ENCODE results near the gene DNAL4. TPM values are rescaled to one million over a fixed set of nuclear protein-coding genes. Genes with fewer than 3 reads are reported as not detected.

Gene DNAL4
- polyA plus RNA-seq, 3 donors: 39.3 to 43.6 (median 40.4) TPM

- no peak for DNase-seq
Measured at GRCh38 chr22:38742176-38742942, 51.6 kb downstream of the DNAL4 start.

- no peak for DNase-seq
Measured at GRCh38 chr22:38741576-38741975, 52.4 kb downstream of the DNAL4 start.

GRCh38 chr22:38741166-38741565 is 52.8 kb downstream of the DNAL4 start:
- no peak for DNase-seq

DNA sequence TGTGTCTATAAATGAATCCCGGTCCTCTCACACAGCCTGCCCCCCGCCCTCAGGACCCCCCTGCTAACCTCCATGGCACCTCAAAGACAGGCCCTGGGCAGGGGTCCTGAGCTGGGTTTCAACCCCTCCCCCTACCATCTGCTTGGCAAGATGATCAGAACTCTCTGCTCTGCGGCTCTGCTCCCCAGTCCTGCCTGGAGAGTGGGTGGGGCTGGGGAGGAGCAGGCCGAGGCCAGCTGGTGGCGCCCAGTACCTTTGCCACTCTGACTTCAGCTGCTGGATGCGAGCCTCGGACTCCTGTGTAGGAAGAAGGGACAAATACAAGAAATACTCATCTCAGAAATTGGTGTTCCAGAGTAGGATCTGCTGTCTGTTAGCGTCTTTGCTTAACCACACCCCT is 53.2 kb downstream of the DNAL4 start:
- no peak for DNase-seq

DNA sequence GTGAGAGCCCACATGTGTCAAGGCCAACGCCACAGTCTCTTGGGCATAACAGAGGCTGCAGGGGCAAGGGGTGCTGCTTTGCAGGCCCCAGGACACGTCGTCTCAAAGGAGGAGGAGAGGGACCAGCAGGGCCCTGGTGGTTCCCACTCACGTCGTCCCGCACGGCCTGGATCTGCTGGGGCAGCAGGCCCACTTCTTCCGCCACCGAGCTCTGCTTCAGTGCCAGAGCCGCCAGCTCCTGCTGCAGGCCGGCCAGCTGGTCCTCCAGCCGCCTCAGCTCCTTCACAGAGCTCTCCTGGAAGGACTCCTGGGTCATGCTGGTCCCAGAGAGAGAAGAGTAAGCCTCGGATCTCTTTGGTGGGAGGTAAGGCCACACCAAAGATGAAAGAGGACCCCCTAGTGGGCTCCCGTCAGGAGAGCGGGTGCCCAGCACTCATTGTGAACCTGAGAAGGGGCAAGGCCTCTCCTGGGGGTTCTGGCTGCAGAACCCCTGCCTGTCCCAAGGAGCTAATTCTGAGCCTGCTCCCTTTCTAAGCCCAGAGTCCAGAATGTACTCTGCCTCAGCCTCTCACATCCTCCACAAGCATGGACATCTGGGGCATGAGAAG is 53.7 kb downstream of the DNAL4 start:
- DNase-seq: no peak

DNA sequence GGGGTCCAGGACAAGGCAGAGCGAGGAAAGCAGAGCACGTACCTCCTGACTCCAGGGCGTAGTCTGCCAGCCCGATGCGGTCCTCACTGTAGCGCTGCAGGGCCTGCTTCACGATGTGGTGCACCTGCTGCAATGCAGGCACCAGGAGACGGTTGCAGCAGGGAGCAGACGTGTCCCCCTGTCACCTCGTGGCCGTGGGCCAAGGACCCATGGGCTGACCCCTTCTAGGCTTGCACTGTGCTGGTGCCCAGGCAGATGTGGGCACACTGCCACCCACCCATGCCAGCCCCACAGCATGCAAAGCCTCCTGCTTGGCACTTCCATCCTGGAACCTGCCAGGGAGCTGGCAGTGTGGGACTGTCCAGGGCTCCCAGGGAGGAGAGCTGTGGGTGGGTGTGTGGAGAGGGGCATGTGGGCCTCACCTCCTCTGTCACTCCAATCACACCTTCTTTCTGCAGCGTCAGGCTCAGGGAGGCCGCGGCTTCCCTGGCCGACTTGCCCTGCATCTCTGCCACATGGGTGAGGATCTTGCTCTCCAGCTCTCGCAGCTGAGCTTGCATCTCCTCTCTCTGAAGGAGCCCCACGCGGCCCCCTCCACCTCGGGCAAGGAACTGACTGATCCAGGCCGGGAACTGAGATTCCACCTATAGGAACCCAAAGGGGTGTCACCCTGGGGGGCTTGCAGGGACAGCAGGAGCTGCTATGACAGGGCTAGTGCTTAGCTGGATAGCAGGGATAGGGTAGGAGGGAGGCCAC is 54.5 kb downstream of the DNAL4 start:
- no peak for DNase-seq

GRCh38 chr22:38738475-38739070 is 55.4 kb downstream of the DNAL4 start:
- no peak for DNase-seq

- DNase-seq: no peak
Measured at GRCh38 chr22:38737302-38738060, 56.5 kb downstream of the DNAL4 start.

- DNase-seq: no peak
Measured at GRCh38 chr22:38736257-38736570, 57.7 kb downstream of the DNAL4 start.

DNA sequence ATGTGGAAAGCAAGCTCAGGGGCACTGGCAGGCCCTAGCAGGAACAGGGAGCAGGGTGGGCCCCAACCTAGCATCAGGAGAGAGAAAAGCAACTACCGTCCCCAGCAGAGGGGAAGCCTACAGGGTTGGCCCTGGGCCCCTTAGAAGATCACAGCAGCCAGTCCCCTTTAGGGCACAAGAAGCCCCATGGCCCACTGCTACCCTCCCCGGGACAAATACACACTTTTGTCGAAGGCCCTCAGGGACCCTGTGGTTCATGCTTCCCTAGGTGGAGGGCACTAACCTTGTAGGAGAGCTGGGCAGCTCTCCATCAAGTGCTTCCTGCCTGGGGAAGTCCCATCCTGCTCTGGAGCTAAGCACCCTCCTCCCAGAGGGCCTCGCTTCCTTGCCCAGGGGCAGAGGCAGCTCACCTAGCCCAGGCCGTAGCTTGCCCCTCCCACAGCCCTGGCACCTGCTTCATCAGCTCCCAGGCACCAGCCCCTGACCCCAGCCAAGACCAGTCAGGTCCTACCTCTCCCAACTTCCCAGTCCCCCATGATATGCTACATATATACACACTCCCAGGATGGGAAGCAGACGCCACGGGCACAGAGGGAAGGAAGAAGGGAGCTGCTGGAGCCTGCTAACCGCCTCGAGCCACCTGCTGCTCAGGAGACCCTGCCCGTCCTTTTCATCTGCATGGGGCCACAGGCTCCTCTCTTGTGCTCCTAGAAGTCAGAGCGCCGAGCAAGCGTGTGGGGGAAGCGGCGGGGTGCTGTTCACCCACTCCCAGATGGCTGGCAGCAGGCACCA is 58.3 kb downstream of the DNAL4 start:
- DNase-seq: no peak

GRCh38 chr22:38735126-38735464 is 58.8 kb downstream of the DNAL4 start:
- no peak for DNase-seq

DNA sequence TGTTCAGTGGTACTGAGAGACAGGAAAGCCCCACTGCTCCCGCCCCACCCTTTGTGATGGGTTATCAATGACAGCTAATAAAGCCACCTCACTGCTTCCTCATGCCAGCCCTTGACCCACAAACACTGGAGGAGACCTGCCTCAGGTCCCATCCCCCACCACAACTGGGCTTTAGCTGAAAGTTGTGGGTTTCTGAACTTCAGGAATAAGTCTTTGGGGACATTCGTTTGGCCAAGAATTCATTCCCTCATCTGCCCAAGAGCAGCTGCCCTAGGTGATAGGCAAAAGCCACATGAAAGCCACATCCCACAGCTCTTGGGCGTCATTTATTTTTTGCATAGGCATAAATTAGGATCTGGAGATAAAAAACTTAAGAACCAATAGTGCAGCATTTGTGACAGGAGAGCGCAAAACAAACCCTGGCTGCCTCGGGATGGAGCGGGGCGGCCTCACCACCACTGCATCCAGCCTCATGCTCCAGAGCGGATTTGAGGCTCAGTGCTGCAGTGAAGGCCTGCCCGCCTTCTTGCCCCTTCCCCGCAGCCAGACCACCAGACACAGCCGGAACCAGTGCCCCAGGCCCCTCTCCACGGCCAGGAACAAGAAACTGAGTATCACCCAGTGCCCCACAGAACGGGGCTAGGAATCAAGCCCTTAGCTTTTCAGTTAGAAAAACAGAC is 59.4 kb downstream of the DNAL4 start:
- no peak for DNase-seq

DNA sequence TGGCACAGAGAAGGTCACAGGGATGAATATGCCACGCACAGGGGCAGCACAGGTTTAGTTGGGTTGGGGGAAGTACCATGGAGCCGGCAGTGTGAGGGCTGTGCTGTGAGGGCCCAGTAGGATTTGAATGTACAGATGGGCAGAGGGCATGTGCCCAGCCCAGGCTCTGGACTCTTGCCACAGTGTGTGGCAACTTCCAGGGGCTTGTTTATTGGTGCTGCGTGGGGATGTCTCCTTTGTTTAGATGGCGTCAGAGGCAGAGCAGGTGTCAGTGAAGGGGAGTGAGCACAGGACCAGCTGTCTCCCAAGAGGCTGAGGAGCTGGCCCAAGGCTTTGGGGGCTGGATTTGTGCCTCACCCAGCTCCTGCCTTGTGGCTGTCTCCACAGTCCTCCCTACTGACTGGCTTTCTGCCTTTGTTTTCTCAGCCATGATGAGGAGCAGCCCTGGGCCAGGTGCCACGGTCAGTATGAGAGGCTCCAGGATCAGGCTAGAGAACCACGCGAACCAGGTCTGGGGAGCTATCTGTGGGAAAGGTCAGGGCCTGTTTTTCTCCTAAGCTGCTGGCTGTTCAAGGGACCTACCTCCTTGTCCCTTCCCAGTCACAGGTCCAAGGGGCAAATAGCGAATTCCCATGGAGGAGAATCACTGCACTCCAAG is 60.1 kb downstream of the DNAL4 start:
- DNase-seq: no peak

GRCh38 chr22:38733329-38733723 is 60.6 kb downstream of the DNAL4 start:
- DNase-seq: no peak

DNA sequence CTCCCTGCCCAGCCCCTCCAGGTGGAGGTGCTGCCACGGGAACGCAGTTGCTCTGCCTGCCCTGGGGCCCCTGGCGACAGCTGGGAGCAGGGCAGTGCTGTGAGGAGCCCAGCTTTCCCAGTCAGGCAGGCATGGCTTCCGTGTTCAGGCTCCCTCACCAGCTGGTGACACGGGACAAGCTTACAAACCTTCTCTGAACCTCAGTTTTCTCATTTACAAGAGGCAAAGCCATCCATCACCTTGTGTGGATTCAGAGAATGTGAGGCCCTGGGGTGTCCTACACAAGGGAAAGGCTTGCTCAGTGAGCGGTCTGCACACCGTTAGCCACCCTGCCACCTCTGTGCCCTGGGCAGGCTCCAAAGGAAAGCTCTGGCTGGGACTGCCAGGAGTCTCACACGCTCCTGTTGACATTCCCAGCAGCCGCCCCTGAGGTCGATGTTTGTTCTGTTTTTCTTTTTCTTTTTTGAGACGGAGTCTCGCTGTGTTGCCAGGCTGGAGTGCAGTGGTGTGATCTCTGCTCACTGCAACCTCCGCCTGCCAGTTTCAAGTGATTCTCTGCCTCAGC is 61.6 kb downstream of the DNAL4 start:
- DNase-seq: no peak

DNA sequence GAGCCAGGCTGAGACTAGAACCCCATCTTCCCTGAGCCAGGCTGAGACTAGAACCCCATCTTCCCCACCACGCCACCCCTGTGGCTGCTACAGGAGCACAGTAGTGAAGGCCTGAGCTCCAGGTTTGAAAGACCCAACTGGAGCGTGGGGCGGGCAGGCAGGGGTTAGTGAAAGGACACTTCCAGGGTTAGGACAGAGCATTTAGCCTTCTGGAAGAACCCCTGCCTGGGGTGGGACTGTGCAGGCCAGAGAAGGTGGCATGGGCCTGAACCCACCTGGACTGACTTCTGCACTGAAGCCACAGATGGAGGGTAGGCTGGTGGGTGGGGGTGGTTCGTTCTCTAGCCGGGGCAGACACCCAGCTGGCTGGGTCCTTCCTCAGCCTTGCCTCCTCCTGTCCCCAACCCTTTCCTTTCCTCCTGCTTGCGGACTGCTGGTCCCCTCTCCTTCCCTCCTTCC is 62.2 kb downstream of the DNAL4 start:
- no peak for DNase-seq

- DNase-seq: no peak
Measured at GRCh38 chr22:38730411-38730871, 63.5 kb downstream of the DNAL4 start.

GRCh38 chr22:38729946-38730345 is 64.0 kb downstream of the DNAL4 start:
- no peak for DNase-seq
